ENCODE measurements around the gene VAMP2.

VAMP2 gene

DNA sequence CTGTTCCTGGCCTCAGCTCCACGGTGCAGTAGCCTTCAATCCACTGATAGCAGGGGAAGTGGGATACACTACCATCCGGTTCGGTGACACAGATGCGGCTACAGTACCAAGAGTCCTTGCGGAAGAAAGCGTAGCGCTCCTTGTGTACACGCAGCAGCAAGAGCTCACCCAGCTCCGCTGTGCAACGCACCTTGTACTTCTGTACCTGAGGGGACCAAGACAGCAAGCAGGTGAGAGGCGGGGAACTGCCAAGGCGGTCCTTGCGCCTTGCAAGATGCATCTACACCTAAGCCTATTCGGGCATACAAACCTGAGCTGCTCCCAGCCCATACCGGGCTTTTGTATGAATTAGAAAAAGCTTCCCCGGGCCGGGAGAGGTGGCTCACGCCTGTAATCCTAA, 46.0 kb downstream of the VAMP2 start:
- H3K9me3 ChIP-seq (ENCODE audit: control insufficient read depth, insufficient read depth, low read length): no peaks in the 10 kb centered on the region
- no peaks in the 10 kb centered on the region for H3K36me3 ChIP-seq (ENCODE audit: control insufficient read depth, low read length)
- H3K4me1 ChIP-seq (ENCODE audit: control insufficient read depth, low read length): peaks cover 36% of the 10 kb centered on the region
- H3K4me3 ChIP-seq (ENCODE audit: low read length): no peak overlapping the region
- H3K79me2 ChIP-seq (ENCODE audit: control insufficient read depth, low read length): no peaks in the 10 kb centered on the region
- H4K20me1 ChIP-seq (ENCODE audit: control insufficient read depth, insufficient read depth, low read depth, low read length): no peaks in the 10 kb centered on the region; the same call in 1 of the 2 replicates
- peaks cover 63% of the 10 kb centered on the region for H3K27me3 ChIP-seq (ENCODE audit: control insufficient read depth, low read length)
- peaks cover 18% of the 10 kb centered on the region for H3F3A ChIP-seq (ENCODE audit: control insufficient read depth, insufficient read depth)
- no peaks in the 10 kb centered on the region for H3K9me2 ChIP-seq (replicated peaks; ENCODE audit: control insufficient read depth, low read length)
- H3K27ac ChIP-seq (ENCODE audit: low read depth, low read length): no peak overlapping the region
- no peak overlapping the region for H3K4me2 ChIP-seq (ENCODE audit: low read length)
- TF ChIP-seq EZH2phosphoT487 (IDR thresholded peaks at IDR 0.05; ENCODE audit: borderline replicate concordance, low read length): no peak
- TF ChIP-seq, protein P1, sequence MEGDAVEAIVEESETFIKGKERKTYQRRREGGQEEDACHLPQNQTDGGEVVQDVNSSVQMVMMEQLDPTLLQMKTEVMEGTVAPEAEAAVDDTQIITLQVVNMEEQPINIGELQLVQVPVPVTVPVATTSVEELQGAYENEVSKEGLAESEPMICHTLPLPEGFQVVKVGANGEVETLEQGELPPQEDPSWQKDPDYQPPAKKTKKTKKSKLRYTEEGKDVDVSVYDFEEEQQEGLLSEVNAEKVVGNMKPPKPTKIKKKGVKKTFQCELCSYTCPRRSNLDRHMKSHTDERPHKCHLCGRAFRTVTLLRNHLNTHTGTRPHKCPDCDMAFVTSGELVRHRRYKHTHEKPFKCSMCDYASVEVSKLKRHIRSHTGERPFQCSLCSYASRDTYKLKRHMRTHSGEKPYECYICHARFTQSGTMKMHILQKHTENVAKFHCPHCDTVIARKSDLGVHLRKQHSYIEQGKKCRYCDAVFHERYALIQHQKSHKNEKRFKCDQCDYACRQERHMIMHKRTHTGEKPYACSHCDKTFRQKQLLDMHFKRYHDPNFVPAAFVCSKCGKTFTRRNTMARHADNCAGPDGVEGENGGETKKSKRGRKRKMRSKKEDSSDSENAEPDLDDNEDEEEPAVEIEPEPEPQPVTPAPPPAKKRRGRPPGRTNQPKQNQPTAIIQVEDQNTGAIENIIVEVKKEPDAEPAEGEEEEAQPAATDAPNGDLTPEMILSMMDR (IDR thresholded peaks at IDR 0.05; ENCODE audit: low read depth, low read length, poor library complexity, severe bottlenecking): no peak

- Histone ChIP-seq H3K9me3 (ENCODE audit: control insufficient read depth, insufficient read depth, low read length) (no peaks in the 10 kb centered on the region), H3K27ac (ENCODE audit: low read depth, low read length) (no peak overlapping the region), H3F3A (ENCODE audit: control insufficient read depth, insufficient read depth) (no peaks in the 10 kb centered on the region), H3K36me3 (ENCODE audit: control insufficient read depth, low read length) (no peaks in the 10 kb centered on the region), H3K4me1 (ENCODE audit: control insufficient read depth, low read length) (peaks cover 8% of the 10 kb centered on the region), H3K4me3 (ENCODE audit: low read length) (no peak overlapping the region), H3K4me2 (ENCODE audit: low read length) (no peak overlapping the region), H3K9me2 (replicated peaks; ENCODE audit: control insufficient read depth, low read length) (no peaks in the 10 kb centered on the region), H3K79me2 (ENCODE audit: control insufficient read depth, low read length) (no peaks in the 10 kb centered on the region), H4K20me1 (ENCODE audit: control insufficient read depth, insufficient read depth, low read depth, low read length) (no peaks in the 10 kb centered on the region; the same call in 1 of the 2 replicates), H3K27me3 (ENCODE audit: control insufficient read depth, low read length) (peaks cover 46% of the 10 kb centered on the region)
- TF ChIP-seq, protein P1 (IDR thresholded peaks at IDR 0.05; ENCODE audit: low read depth, low read length, poor library complexity, severe bottlenecking): no peak
- TF ChIP-seq EZH2phosphoT487 (IDR thresholded peaks at IDR 0.05; ENCODE audit: borderline replicate concordance, low read length): no peak
These were observed 51.8 kb downstream of the VAMP2 start for GRCh38 chr17:8110907-8111306.

GRCh38 chr17:8110456-8110804, 52.3 kb downstream of the VAMP2 start:
- peak overlapping the region; percentile 60 for H3K4me3 ChIP-seq (ENCODE audit: low read length)
- H3K27ac ChIP-seq (ENCODE audit: low read depth, low read length): no peak overlapping the region
- H3K9me3 ChIP-seq (ENCODE audit: control insufficient read depth, insufficient read depth, low read length): no peaks in the 10 kb centered on the region
- no peaks in the 10 kb centered on the region for H3K36me3 ChIP-seq (ENCODE audit: control insufficient read depth, low read length)
- no peak for TF ChIP-seq EZH2phosphoT487 (IDR thresholded peaks at IDR 0.05; ENCODE audit: borderline replicate concordance, low read length)
- TF ChIP-seq, protein P1 (IDR thresholded peaks at IDR 0.05; ENCODE audit: low read depth, low read length, poor library complexity, severe bottlenecking): peak; percentile 28
- no peaks in the 10 kb centered on the region for H3F3A ChIP-seq (ENCODE audit: control insufficient read depth, insufficient read depth)
- H3K27me3 ChIP-seq (ENCODE audit: control insufficient read depth, low read length): peaks cover 45% of the 10 kb centered on the region
- peak overlapping the region; percentile 81 for H3K4me2 ChIP-seq (ENCODE audit: low read length)
- H4K20me1 ChIP-seq (ENCODE audit: control insufficient read depth, insufficient read depth, low read depth, low read length): no peaks in the 10 kb centered on the region; the same call in 1 of the 2 replicates
- no peaks in the 10 kb centered on the region for H3K79me2 ChIP-seq (ENCODE audit: control insufficient read depth, low read length)
- H3K9me2 ChIP-seq (replicated peaks; ENCODE audit: control insufficient read depth, low read length): no peaks in the 10 kb centered on the region
- H3K4me1 ChIP-seq (ENCODE audit: control insufficient read depth, low read length): peaks cover 8% of the 10 kb centered on the region
